ENCODE data around the gene SLIT3. TPM values are rescaled to one million over a fixed set of nuclear protein-coding genes. Genes with fewer than 3 reads are reported as not detected.

The SLIT3 gene
- total and polyA plus RNA-seq, 2 experiments from 2014 or later: 58.4 to 96.7 TPM

GRCh38 chr5:168964182-168964581, 336.8 kb downstream of the SLIT3 start:
- WGBS (ENCODE audit: low lambda C conversion rate, missing lambda C conversion rate): 61% methylated on average over 3 of the region's 3 CpGs
- no peak for DNase-seq (ENCODE audit: low spot score)
- Histone ChIP-seq H3K4me1 (ENCODE audit: insufficient read depth) (peaks cover 9% of the 10 kb centered on the region), H3K9me3 (ENCODE audit: low read depth) (no peaks in the 10 kb centered on the region), H3K9me2 (replicated peaks; ENCODE audit: insufficient read depth) (no peaks in the 10 kb centered on the region), H3K36me3 (replicated peaks; ENCODE audit: insufficient read depth, low read depth) (no peaks in the 10 kb centered on the region), H3K4me2 (no peak overlapping the region), H2AFZ (no peak overlapping the region), H3K79me2 (no peaks in the 10 kb centered on the region), H3K4me3 (no peak overlapping the region), H3K27ac (no peak overlapping the region), H3K27me3 (no peaks in the 10 kb centered on the region), H4K20me1 (ENCODE audit: insufficient read depth, poor library complexity, severe bottlenecking) (no peaks in the 10 kb centered on the region)
- TF ChIP-seq CTCF (IDR thresholded peaks at IDR 0.05; ENCODE audit: poor library complexity) (no peak), EZH2phosphoT487 (IDR thresholded peaks at IDR 0.05; ENCODE audit: low read depth, severe bottlenecking, unreplicated experiment) (no peak), EZH2 (IDR thresholded peaks at IDR 0.05; ENCODE audit: borderline replicate concordance) (no peak)

GRCh38 chr5:168962306-168962705, 338.6 kb downstream of the SLIT3 start:
- peaks cover 9% of the 10 kb centered on the region for H3K4me1 ChIP-seq (ENCODE audit: insufficient read depth)
- H4K20me1 ChIP-seq (ENCODE audit: insufficient read depth, poor library complexity, severe bottlenecking): no peaks in the 10 kb centered on the region
- H3K27me3 ChIP-seq: no peaks in the 10 kb centered on the region
- no peak overlapping the region for H2AFZ ChIP-seq
- no peak overlapping the region for H3K27ac ChIP-seq
- no peaks in the 10 kb centered on the region for H3K9me2 ChIP-seq (replicated peaks; ENCODE audit: insufficient read depth)
- H3K9me3 ChIP-seq (ENCODE audit: low read depth): no peaks in the 10 kb centered on the region
- H3K4me2 ChIP-seq: no peak overlapping the region
- no peak for DNase-seq (ENCODE audit: low spot score)
- no peaks in the 10 kb centered on the region for H3K79me2 ChIP-seq
- TF ChIP-seq EZH2 (IDR thresholded peaks at IDR 0.05; ENCODE audit: borderline replicate concordance): no peak
- no peak overlapping the region for H3K4me3 ChIP-seq
- WGBS (ENCODE audit: low lambda C conversion rate, missing lambda C conversion rate): 51% methylated on average over 4 of the region's 4 CpGs
- no peaks in the 10 kb centered on the region for H3K36me3 ChIP-seq (replicated peaks; ENCODE audit: insufficient read depth, low read depth)

- no peak for DNase-seq (ENCODE audit: low spot score)
- peaks cover 9% of the 10 kb centered on the region for H3K4me1 ChIP-seq (ENCODE audit: insufficient read depth)
- no peaks in the 10 kb centered on the region for H4K20me1 ChIP-seq (ENCODE audit: insufficient read depth, poor library complexity, severe bottlenecking)
- H3K36me3 ChIP-seq (replicated peaks; ENCODE audit: insufficient read depth, low read depth): no peaks in the 10 kb centered on the region
- H3K9me2 ChIP-seq (replicated peaks; ENCODE audit: insufficient read depth): no peaks in the 10 kb centered on the region
- TF ChIP-seq EZH2 (IDR thresholded peaks at IDR 0.05; ENCODE audit: borderline replicate concordance) (no peak), EZH2phosphoT487 (IDR thresholded peaks at IDR 0.05; ENCODE audit: low read depth, severe bottlenecking, unreplicated experiment) (no peak), CTCF (IDR thresholded peaks at IDR 0.05; ENCODE audit: poor library complexity) (no peak)
- no peaks in the 10 kb centered on the region for H3K9me3 ChIP-seq (ENCODE audit: low read depth)
- no peaks in the 10 kb centered on the region for H3K27me3 ChIP-seq
- 67% methylated on average over 3 of the region's 3 CpGs for whole genome bisulfite sequencing (ENCODE audit: low lambda C conversion rate, missing lambda C conversion rate)
- H3K4me3 ChIP-seq: no peak overlapping the region
- no peak overlapping the region for H3K27ac ChIP-seq
- H3K4me2 ChIP-seq: no peak overlapping the region
- H2AFZ ChIP-seq: no peak overlapping the region
- H3K79me2 ChIP-seq: no peaks in the 10 kb centered on the region
These were observed 339.3 kb downstream of the SLIT3 start for GRCh38 chr5:168961681-168962080.

GRCh38 chr5:168960497-168960896, 340.4 kb downstream of the SLIT3 start:
- no peaks in the 10 kb centered on the region for H3K9me3 ChIP-seq (ENCODE audit: low read depth)
- no peaks in the 10 kb centered on the region for H3K9me2 ChIP-seq (replicated peaks; ENCODE audit: insufficient read depth)
- H2AFZ ChIP-seq: no peak overlapping the region
- H3K36me3 ChIP-seq (replicated peaks; ENCODE audit: insufficient read depth, low read depth): no peaks in the 10 kb centered on the region
- H3K79me2 ChIP-seq: no peaks in the 10 kb centered on the region
- no peak for DNase-seq (ENCODE audit: low spot score)
- WGBS (ENCODE audit: low lambda C conversion rate, missing lambda C conversion rate): 82% methylated on average over 2 of the region's 2 CpGs
- no peak overlapping the region for H3K4me2 ChIP-seq
- peaks cover 9% of the 10 kb centered on the region for H3K4me1 ChIP-seq (ENCODE audit: insufficient read depth)
- H3K27me3 ChIP-seq: no peaks in the 10 kb centered on the region
- H3K4me3 ChIP-seq: no peak overlapping the region
- no peak for TF ChIP-seq CTCF (IDR thresholded peaks at IDR 0.05; ENCODE audit: poor library complexity)
- TF ChIP-seq EZH2phosphoT487 (IDR thresholded peaks at IDR 0.05; ENCODE audit: low read depth, severe bottlenecking, unreplicated experiment): no peak
- TF ChIP-seq EZH2 (IDR thresholded peaks at IDR 0.05; ENCODE audit: borderline replicate concordance): no peak
- H4K20me1 ChIP-seq (ENCODE audit: insufficient read depth, poor library complexity, severe bottlenecking): no peaks in the 10 kb centered on the region
- H3K27ac ChIP-seq: no peak overlapping the region
